ENCODE results near the gene PPP4R4. TPM values are rescaled to one million over a fixed set of nuclear protein-coding genes. Genes with fewer than 3 reads are reported as not detected.

The PPP4R4 gene
- total and polyA plus RNA-seq, 2 of the 4 experiments (the other 2 are of a cell fraction), result 0.17 to 0.36 TPM

DNA sequence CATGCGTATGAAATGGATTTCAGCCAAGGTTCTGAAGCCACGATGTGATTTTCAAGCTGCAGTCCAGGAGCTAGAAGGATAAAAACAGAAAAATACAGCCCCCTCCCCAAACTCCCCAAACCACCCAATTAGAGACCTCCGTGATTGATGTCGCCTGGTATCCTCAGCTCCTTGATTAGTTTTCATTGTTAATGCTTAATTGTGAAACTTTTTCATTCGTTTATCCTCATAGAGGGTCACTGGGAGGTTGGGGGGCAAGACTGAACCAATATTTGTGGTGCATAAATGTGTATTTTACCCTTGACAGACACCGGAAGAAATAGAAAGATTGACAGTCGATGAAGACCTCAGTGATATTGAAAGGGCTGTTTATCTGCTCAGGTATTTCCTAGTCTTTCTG is 1.6 kb downstream of the PPP4R4 start:
- intact Hi-C loops (cut with micrococcal nuclease), result loop anchor here (2.0 kb wide), 1 partner anchor 39 kb away; no protein-coding TSS in a partner anchor

More for the DNA sequence above, 1.6 kb downstream of the PPP4R4 start:
- TF ChIP-seq CTCF (conservative IDR thresholded peaks at IDR 0.05; ENCODE audit: low read depth, low read length) (no peak), RCOR1 (IDR thresholded peaks at IDR 0.05; ENCODE audit: insufficient replicate concordance, low read length) (no peak), MXI1 (IDR thresholded peaks at IDR 0.05; ENCODE audit: borderline replicate concordance, low read depth, low read length) (no peak), CEBPB (IDR thresholded peaks at IDR 0.05; ENCODE audit: low read depth, low read length) (no peak), POLR2A (IDR thresholded peaks at IDR 0.05; ENCODE audit: low read depth, low read length) (no peak), BHLHE40 (IDR thresholded peaks at IDR 0.05; ENCODE audit: low read depth, low read length) (no peak), NFE2L2 (IDR thresholded peaks at IDR 0.05; ENCODE audit: low read depth, low read length) (no peak), RAD21 (IDR thresholded peaks at IDR 0.05; ENCODE audit: low read length) (no peak), FOS (IDR thresholded peaks at IDR 0.05; ENCODE audit: low read depth, low read length) (no peak), CHD1 (IDR thresholded peaks at IDR 0.05; ENCODE audit: low read depth, low read length) (no peak), ELK1 (IDR thresholded peaks at IDR 0.05; ENCODE audit: borderline replicate concordance, low read depth, low read length) (no peak), RFX5 (IDR thresholded peaks at IDR 0.05; ENCODE audit: low read depth, low read length) (no peak), SMC3 (IDR thresholded peaks at IDR 0.05; ENCODE audit: low read depth, low read length) (no peak), MAZ (IDR thresholded peaks at IDR 0.05; ENCODE audit: borderline replicate concordance, low read depth, low read length) (no peak), MAFK (IDR thresholded peaks at IDR 0.05; ENCODE audit: low read depth, low read length) (no peak), USF2 (IDR thresholded peaks at IDR 0.05; ENCODE audit: low read depth, low read length) (no peak)
- no peak overlapping the region for H4K91ac ChIP-seq (ENCODE audit: insufficient read depth, low read depth, low read length)
- peaks cover 2% of the 10 kb centered on the region; the same call in 1 of the 2 replicates for H3K4me1 ChIP-seq (ENCODE audit: control insufficient read depth, insufficient read depth, low read length)
- dilution Hi-C loops (cut with HindIII; ENCODE audit: low sequenced_read_pairs, unreplicated experiment), result no loop called here
- no peak overlapping the region for H2BK15ac ChIP-seq (ENCODE audit: low read depth, low read length)
- no CpG with 5 or more reads among the region's 7 CpGs for WGBS, 2 experiments (ENCODE audit: extremely low coverage in 2 of 2, insufficient read length in 1 of 2)
- POLR2A ChIA-PET (ENCODE audit: unreplicated experiment), result no interaction called here
- H3K4me2 ChIP-seq (ENCODE audit: low read depth, low read length), result no peak overlapping the region
- no peaks in the 10 kb centered on the region for H3K9me3 ChIP-seq (ENCODE audit: control insufficient read depth, insufficient read depth, low read length)
- H3K27ac ChIP-seq (ENCODE audit: insufficient read depth, low read length), result no peak overlapping the region
- H2AFZ ChIP-seq (replicated peaks; ENCODE audit: low read length, poor library complexity), result no peak overlapping the region
- no peak overlapping the region for H2BK5ac ChIP-seq (ENCODE audit: low read depth, low read length, poor library complexity, severe bottlenecking)
- H2AK9ac ChIP-seq (replicated peaks; ENCODE audit: low read depth, low read length, poor library complexity), result no peak overlapping the region
- no peaks in the 10 kb centered on the region for H4K20me1 ChIP-seq (ENCODE audit: insufficient read depth, low read length)
- no TSS peak for BruUV-seq (replicated peaks)
- H3K56ac ChIP-seq (ENCODE audit: extremely low read depth, insufficient read depth, low read length), result no peak overlapping the region
- H3K9ac ChIP-seq (ENCODE audit: low read depth, low read length), result no peak overlapping the region
- H3K23ac ChIP-seq (ENCODE audit: low read depth, low read length), result no peak overlapping the region
- no peak overlapping the region for H2BK120ac ChIP-seq (ENCODE audit: low read depth, low read length)
- CTCF ChIA-PET, result no interaction called here
- no peak overlapping the region for H4K5ac ChIP-seq (ENCODE audit: low read depth, low read length)
- in situ Hi-C loops (cut with MboI; ENCODE audit: low sequenced_read_pairs), result no loop called here
- H2AK5ac ChIP-seq (ENCODE audit: low read depth, low read length), result no peak overlapping the region
- no peak overlapping the region for H3K4me3 ChIP-seq (ENCODE audit: insufficient read depth, low read depth, low read length)
- H3K9me1 ChIP-seq (ENCODE audit: insufficient read depth, low read length), result no peaks in the 10 kb centered on the region
- H3K18ac ChIP-seq (ENCODE audit: low read depth, low read length), result no peak overlapping the region
- H3K79me1 ChIP-seq (ENCODE audit: low read depth in 1 of 2, low read length in 2 of 2), result no peaks in the 10 kb centered on the region
- H3K27me3 ChIP-seq (ENCODE audit: control insufficient read depth, insufficient read depth, low read length), result peaks cover 24% of the 10 kb centered on the region
- H4K8ac ChIP-seq (ENCODE audit: low read depth in 2 of 2, low read length in 2 of 2), result no peak overlapping the region
- DNase-seq, result no peak
- H3K4ac ChIP-seq (ENCODE audit: low read depth, low read length), result no peak overlapping the region
- no peak for ATAC-seq (ENCODE audit: low read depth)
- no peaks in the 10 kb centered on the region for H3K36me3 ChIP-seq (ENCODE audit: control insufficient read depth, insufficient read depth, low read length)
- no peak overlapping the region for H2BK20ac ChIP-seq (ENCODE audit: low read depth, low read length)
- H3K14ac ChIP-seq (replicated peaks; ENCODE audit: low read depth, low read length), result no peak overlapping the region

Data from IMR-90 (cell line).